Nephron (organoid): ENCODE data around the gene CKAP5.

Source experiments
- H3K27ac Mint-ChIP-seq, 3 experiments: 2 replicates each; pipeline ENCODE4 v1.8.0; 2020; ENCODE audit warnings: mixed read lengths in 3 of 3, mild to moderate bottlenecking in 2 of 3, moderate library complexity in 1 of 3
- H3K27me3 Mint-ChIP-seq: 2 replicates; pipeline ENCODE4 v1.8.0; 2021; ENCODE audit warnings: low read depth, mild to moderate bottlenecking, moderate library complexity, mixed read lengths
- H3K36me3 Mint-ChIP-seq: 2 replicates; pipeline ENCODE4 v1.8.0; 2020; ENCODE audit warnings: low read depth, mixed read lengths
- H3K4me1 Mint-ChIP-seq: 2 replicates; pipeline ENCODE4 v1.8.0; 2020; ENCODE audit warnings: mixed read lengths
- H3K4me3 Mint-ChIP-seq, 3 experiments: 2 replicates each; pipeline ENCODE4 v1.8.0; 2020; ENCODE audit warnings: mild to moderate bottlenecking in 3 of 3, mixed read lengths in 3 of 3, moderate library complexity in 2 of 3
- H3K9me3 Mint-ChIP-seq: 2 replicates; pipeline ENCODE4 v1.8.0; 2020; ENCODE audit warnings: mixed read lengths
- TF ChIP-seq, protein P1 (sequence below), 3 experiments: fragments of 200-600 bp; sonication (generic); IDR thresholded peaks; one replicate each; pipeline ENCODE4 v1.5.0; 2021; ENCODE audit warnings: antibody characterized with exemption in 3 of 3; ENCODE audit not compliant: unreplicated experiment in 3 of 3

CKAP5 gene

DNA sequence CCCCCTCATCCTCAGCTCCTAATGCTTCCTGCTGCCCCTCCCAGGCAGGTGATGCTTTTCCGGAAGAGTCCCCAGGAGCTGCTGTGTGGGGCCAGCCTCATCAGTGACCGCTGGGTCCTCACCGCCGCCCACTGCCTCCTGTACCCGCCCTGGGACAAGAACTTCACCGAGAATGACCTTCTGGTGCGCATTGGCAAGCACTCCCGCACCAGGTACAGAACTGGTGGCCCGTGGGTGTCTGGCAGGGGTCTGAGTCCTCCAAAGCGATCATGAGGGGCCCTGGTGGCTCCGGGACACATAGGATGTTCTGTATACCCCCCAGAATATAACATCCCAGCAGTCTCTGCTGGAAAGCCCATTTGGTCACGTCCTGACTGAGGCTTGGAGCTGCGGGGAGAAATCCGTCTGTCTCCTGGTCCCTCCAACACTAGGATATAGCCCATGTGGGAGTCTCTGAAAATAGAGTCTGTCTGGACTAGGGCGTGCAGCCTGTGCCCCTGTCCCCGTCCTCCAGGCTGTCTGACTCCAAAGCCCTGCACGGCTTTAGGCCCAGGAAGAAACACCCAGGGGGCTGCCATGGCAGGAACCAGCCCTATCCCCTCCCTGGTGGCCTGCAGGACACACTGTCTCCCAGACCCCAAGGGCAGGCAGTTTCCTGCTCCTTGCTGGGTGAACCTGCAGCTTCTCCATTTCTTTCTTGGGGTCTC lies 118.0 kb downstream of the CKAP5 start:
- no peaks in the 10 kb centered on the region for H3K36me3 Mint-ChIP-seq
- H3K4me1 Mint-ChIP-seq: no peaks in the 10 kb centered on the region
- no peaks in the 10 kb centered on the region for H3K9me3 Mint-ChIP-seq
- no peaks in the 10 kb centered on the region for H3K27me3 Mint-ChIP-seq
- TF ChIP-seq, protein P1, sequence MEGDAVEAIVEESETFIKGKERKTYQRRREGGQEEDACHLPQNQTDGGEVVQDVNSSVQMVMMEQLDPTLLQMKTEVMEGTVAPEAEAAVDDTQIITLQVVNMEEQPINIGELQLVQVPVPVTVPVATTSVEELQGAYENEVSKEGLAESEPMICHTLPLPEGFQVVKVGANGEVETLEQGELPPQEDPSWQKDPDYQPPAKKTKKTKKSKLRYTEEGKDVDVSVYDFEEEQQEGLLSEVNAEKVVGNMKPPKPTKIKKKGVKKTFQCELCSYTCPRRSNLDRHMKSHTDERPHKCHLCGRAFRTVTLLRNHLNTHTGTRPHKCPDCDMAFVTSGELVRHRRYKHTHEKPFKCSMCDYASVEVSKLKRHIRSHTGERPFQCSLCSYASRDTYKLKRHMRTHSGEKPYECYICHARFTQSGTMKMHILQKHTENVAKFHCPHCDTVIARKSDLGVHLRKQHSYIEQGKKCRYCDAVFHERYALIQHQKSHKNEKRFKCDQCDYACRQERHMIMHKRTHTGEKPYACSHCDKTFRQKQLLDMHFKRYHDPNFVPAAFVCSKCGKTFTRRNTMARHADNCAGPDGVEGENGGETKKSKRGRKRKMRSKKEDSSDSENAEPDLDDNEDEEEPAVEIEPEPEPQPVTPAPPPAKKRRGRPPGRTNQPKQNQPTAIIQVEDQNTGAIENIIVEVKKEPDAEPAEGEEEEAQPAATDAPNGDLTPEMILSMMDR (IDR thresholded peaks at IDR 0.05; ENCODE audit: unreplicated experiment in 3 of 3): no peak
- H3K27ac Mint-ChIP-seq: no peak overlapping the region
- no peak overlapping the region for H3K4me3 Mint-ChIP-seq

DNA sequence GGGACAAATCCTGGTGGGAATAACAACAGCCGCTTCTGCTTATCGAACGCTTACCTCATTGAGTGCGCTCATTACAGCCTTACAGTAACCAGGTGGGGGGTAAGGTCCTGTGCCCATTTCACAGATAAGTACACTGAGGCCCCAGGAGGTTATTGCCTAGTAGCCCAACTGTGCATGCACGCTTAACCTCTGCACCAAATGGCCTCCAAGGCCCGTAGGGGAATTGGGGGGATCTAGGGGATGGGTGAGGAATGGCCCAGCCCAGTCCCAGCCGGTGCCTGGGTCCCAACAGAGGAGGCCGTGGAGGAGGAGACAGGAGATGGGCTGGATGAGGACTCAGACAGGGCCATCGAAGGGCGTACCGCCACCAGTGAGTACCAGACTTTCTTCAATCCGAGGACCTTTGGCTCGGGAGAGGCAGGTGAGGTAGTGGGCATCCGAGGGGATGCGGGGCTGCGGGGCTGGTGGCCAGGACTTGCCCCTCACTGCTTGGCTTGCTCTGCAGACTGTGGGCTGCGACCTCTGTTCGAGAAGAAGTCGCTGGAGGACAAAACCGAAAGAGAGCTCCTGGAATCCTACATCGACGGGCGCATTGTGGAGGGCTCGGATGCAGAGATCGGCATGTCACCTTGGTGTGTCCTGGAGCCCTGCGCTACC lies 119.7 kb downstream of the CKAP5 start:
- Mint-ChIP-seq H3K27ac (no peak overlapping the region), H3K4me1 (no peaks in the 10 kb centered on the region), H3K4me3 (no peak overlapping the region), H3K27me3 (peaks cover 4% of the 10 kb centered on the region), H3K36me3 (no peaks in the 10 kb centered on the region), H3K9me3 (no peaks in the 10 kb centered on the region)
- TF ChIP-seq, protein P1 (IDR thresholded peaks at IDR 0.05; ENCODE audit: unreplicated experiment in 3 of 3): no peak

DNA sequence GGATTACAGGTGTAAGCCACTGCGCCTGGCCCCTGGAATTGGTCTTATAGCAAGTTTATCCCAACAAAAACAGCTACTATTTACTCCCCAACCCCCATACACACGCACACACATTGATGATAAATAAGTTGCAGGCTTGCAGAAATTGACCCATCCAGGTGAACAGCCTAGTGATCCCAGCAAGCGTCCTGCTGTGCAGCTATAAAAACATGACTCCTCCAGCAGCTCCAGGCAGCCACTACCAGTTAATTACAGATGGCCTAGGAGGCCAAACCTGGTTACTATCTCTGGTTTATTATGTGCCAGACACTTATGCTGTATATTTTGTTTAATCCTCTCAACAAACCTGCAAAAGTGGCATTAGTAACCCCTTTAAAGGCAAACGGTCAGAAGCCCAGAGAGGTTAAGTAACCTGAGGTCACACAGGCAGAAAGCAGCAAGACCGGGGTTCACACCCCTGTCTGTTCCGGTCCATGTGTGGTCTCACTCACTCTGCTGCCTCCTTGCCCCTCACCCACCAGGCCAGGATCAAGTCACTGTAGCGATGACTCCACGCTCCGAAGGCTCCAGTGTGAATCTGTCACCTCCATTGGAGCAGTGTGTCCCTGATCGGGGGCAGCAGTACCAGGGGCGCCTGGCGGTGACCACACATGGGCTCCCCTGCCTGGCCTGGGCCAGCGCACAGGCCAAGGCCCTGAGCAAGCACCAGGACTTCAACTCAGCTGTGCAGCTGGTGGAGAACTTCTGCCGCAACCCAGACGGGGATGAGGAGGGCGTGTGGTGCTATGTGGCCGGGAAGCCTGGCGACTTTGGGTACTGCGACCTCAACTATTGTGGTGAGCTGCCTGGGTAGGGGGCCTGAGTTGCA lies 120.5 kb downstream of the CKAP5 start:
- TF ChIP-seq, protein P1 (IDR thresholded peaks at IDR 0.05; ENCODE audit: unreplicated experiment in 3 of 3): no peak
- peak overlapping the region in 1 of 3 experiments; percentile 60 for H3K27ac Mint-ChIP-seq
- H3K27me3 Mint-ChIP-seq: peaks cover 6% of the 10 kb centered on the region
- no peak overlapping the region for H3K4me3 Mint-ChIP-seq
- H3K4me1 Mint-ChIP-seq: no peaks in the 10 kb centered on the region
- H3K36me3 Mint-ChIP-seq: no peaks in the 10 kb centered on the region
- H3K9me3 Mint-ChIP-seq: no peaks in the 10 kb centered on the region

DNA sequence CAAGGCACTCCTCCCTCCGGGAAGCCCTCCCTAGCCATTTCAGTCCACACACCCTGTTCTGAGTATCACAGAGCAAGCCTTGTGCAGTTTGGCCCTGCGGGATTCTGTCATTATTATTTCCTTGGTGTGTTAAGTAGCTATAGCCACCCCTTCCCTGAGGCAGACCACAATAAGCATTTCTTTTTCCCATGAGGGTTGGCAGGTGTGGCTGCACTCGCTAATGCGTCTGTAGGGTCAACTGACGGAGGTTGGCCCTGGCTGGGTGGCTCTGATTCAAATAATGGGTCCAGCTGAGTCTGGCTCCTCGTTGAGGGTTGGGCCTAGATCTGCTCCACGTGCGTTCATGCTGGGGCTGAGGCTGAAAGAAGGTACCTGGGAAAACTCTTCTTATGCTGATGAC lies 122.0 kb downstream of the CKAP5 start:
- peaks cover 6% of the 10 kb centered on the region for H3K27me3 Mint-ChIP-seq

DNA sequence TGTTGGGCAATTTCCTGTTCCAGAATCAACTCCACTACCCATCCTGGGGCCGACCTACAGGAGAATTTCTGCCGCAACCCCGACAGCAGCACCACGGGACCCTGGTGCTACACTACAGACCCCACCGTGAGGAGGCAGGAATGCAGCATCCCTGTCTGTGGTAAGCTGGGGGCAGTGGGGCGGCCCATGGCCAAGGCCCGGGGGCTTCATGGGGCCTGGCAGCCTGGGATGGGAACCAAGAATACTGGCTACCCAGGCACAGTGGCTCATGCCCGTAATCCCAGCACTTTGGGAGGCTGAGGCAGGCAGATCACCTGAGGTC lies 122.8 kb downstream of the CKAP5 start:
- H3K4me1 Mint-ChIP-seq: no peaks in the 10 kb centered on the region
- no peak overlapping the region for H3K4me3 Mint-ChIP-seq
- TF ChIP-seq, protein P1 (IDR thresholded peaks at IDR 0.05; ENCODE audit: unreplicated experiment in 3 of 3): no peak
- H3K36me3 Mint-ChIP-seq: no peaks in the 10 kb centered on the region
- H3K27ac Mint-ChIP-seq: no peak overlapping the region
- H3K9me3 Mint-ChIP-seq: no peaks in the 10 kb centered on the region
- peaks cover 6% of the 10 kb centered on the region for H3K27me3 Mint-ChIP-seq

More for the DNA sequence above, 122.0 kb downstream of the CKAP5 start:
- H3K9me3 Mint-ChIP-seq: no peaks in the 10 kb centered on the region
- H3K4me1 Mint-ChIP-seq: no peaks in the 10 kb centered on the region
- TF ChIP-seq, protein P1 (IDR thresholded peaks at IDR 0.05; ENCODE audit: unreplicated experiment in 3 of 3): no peak
- H3K4me3 Mint-ChIP-seq: no peak overlapping the region
- no peaks in the 10 kb centered on the region for H3K36me3 Mint-ChIP-seq
- peak overlapping the region in 1 of 3 experiments; percentile 53 for H3K27ac Mint-ChIP-seq
